Neural cell (in vitro differentiated cells): ENCODE data around the gene DENND4C. TPM values are rescaled to one million over a fixed set of nuclear protein-coding genes. Genes with fewer than 3 reads are reported as not detected.
"Not testable (repeated sequence)": the region's sequence is repeated elsewhere in the genome, so short reads cannot be mapped to it uniquely, and the experiment has no call there.

ENCODE experiments used
- H2AFZ ChIP-seq: fragments of 200-600, 300-800 bp; sonication (generic), shearing (Covaris generic); 2 replicates; pipeline ENCODE4 v1.6.0; 2014; ENCODE audit warnings: low read depth, mild to moderate bottlenecking, antibody characterized with exemption, low read length, moderate library complexity
- H3F3A ChIP-seq: fragments of 200-600 bp; shearing (Covaris generic); 2 replicates; pipeline ENCODE4 v1.6.1; 2016; ENCODE audit warnings: mild to moderate bottlenecking, moderate library complexity, mixed read lengths, antibody characterized with exemption, low read length; ENCODE audit not compliant: insufficient read depth, poor library complexity, severe bottlenecking
- H3K27ac ChIP-seq: fragments of 200-600, 300-800 bp; sonication (generic), shearing (Covaris generic); 2 replicates; pipeline ENCODE4 v1.5.1; 2014; ENCODE audit warnings: mild to moderate bottlenecking, low read length, moderate library complexity
- H3K27me3 ChIP-seq: fragments of 300-800, 200-600 bp; sonication (generic), shearing (Covaris generic); 2 replicates; pipeline ENCODE4 v1.6.0; 2014; ENCODE audit warnings: mild to moderate bottlenecking, low read depth, low read length, moderate library complexity; ENCODE audit not compliant: insufficient read depth
- H3K36me3 ChIP-seq: fragments of 300-800, 200-600 bp; sonication (generic), shearing (Covaris generic); 2 replicates; pipeline ENCODE4 v1.5.1; 2014; ENCODE audit warnings: mild to moderate bottlenecking, antibody characterized with exemption, low read length, moderate library complexity; ENCODE audit not compliant: insufficient read depth
- H3K4me2 ChIP-seq: fragments of 300-800, 200-600 bp; sonication (generic), shearing (Covaris generic); 2 replicates; pipeline ENCODE4 v1.6.0; 2014; ENCODE audit warnings: mild to moderate bottlenecking, low read length
- H3K4me3 ChIP-seq: fragments of 300-800, 200-600 bp; sonication (generic), shearing (Covaris generic); 2 replicates; pipeline ENCODE4 v1.5.1; 2014; ENCODE audit warnings: mild to moderate bottlenecking, low read length, moderate library complexity
- H3K79me2 ChIP-seq: fragments of 200-600 bp; shearing (Covaris generic); replicated peaks from 2 replicates; pipeline ENCODE4 v1.6.0; 2014; ENCODE audit warnings: mild to moderate bottlenecking, low read length, moderate library complexity; ENCODE audit not compliant: insufficient read depth
- H3K9ac ChIP-seq: fragments of 300-800, 200-600 bp; sonication (generic), shearing (Covaris generic); 2 replicates; pipeline ENCODE4 v1.6.1; 2016; ENCODE audit warnings: mild to moderate bottlenecking, low read length, mixed read lengths
- H3K9me2 ChIP-seq: fragments of 200-600 bp; shearing (Covaris generic); 2 replicates; pipeline ENCODE4 v1.6.1; 2016; ENCODE audit warnings: mild to moderate bottlenecking, low read length, mixed read lengths; ENCODE audit not compliant: insufficient read depth
- H3K9me3 ChIP-seq: fragments of 200-600, 300-800 bp; sonication (generic), shearing (Covaris generic); 2 replicates; pipeline ENCODE4 v1.6.1; 2016; ENCODE audit warnings: mild to moderate bottlenecking, mixed run types, low read length, moderate library complexity, mixed read lengths
- H4K20me1 ChIP-seq: fragments of 200-600 bp; shearing (Covaris generic); 2 replicates; pipeline ENCODE4 v1.6.1; 2016; ENCODE audit warnings: mild to moderate bottlenecking, mixed run types; ENCODE audit not compliant: insufficient read depth
- CTCF ChIP-seq: fragments of 450-650 bp; IDR thresholded peaks from 2 replicates; pipeline ENCODE4 v1.5.1; 2014; ENCODE audit warnings: antibody characterized with exemption, mild to moderate bottlenecking, moderate library complexity; ENCODE audit not compliant: poor library complexity, severe bottlenecking
- EP300 ChIP-seq: fragments of 450-650 bp; conservative IDR thresholded peaks from 2 replicates; pipeline ENCODE4 v1.6.1; 2014; ENCODE audit warnings: antibody characterized with exemption, mild to moderate bottlenecking, moderate library complexity; ENCODE audit not compliant: poor library complexity, severe bottlenecking
- EZH2 ChIP-seq: fragments of 200-600, 300-800 bp; shearing (Covaris generic), sonication (generic); IDR thresholded peaks from 2 replicates; pipeline ENCODE4 v1.6.1; 2014; ENCODE audit warnings: antibody characterized with exemption, low read length, borderline replicate concordance, mild to moderate bottlenecking; ENCODE audit not compliant: insufficient read depth, poor library complexity, severe bottlenecking
- MXI1 ChIP-seq: fragments of 450-650 bp; conservative IDR thresholded peaks from 2 replicates; pipeline ENCODE4 v1.6.1; 2014; ENCODE audit warnings: antibody characterized with exemption, mild to moderate bottlenecking; ENCODE audit not compliant: poor library complexity, severe bottlenecking
- POLR2AphosphoS5 ChIP-seq: IDR thresholded peaks from 2 replicates; pipeline ENCODE4 v1.6.1; 2012
- RAD21 ChIP-seq: fragments of 450-650 bp; conservative IDR thresholded peaks from 2 replicates; pipeline ENCODE4 v1.6.1; 2014; ENCODE audit warnings: antibody characterized with exemption, mild to moderate bottlenecking, moderate library complexity
- REST ChIP-seq: IDR thresholded peaks from 2 replicates; pipeline ENCODE4 v1.6.1; 2012; ENCODE audit warnings: borderline replicate concordance
- SMC3 ChIP-seq: fragments of 450-650 bp; conservative IDR thresholded peaks from 2 replicates; pipeline ENCODE4 v1.6.1; 2014; ENCODE audit warnings: antibody characterized with exemption, mild to moderate bottlenecking, moderate library complexity; ENCODE audit not compliant: poor library complexity
- TAF1 ChIP-seq: IDR thresholded peaks from 2 replicates; pipeline ENCODE4 v1.6.1; 2012; ENCODE audit warnings: low read depth
- polyA plus RNA-seq: library from polyadenylated mRNA; depleted of rRNA; stranded (reverse); fragments of >200 nt; gene quantifications from 2 replicates; pipeline ENCODE4 v1.2.3, GENCODE V29; 2014

Gene DENND4C
- polyA plus RNA-seq, 1 donor from 2014 or later = 51.8 TPM

- H3K27me3 ChIP-seq = no peaks in the 10 kb centered on the region
- no peak overlapping the region for H3K27ac ChIP-seq
- H4K20me1 ChIP-seq = no peaks in the 10 kb centered on the region
- no peaks in the 10 kb centered on the region for H3K9me2 ChIP-seq
- no peaks in the 10 kb centered on the region for H3K79me2 ChIP-seq
- no peak overlapping the region for H2AFZ ChIP-seq
- no peak overlapping the region for H3K9ac ChIP-seq
- no peak overlapping the region for H3K4me3 ChIP-seq
- H3F3A ChIP-seq = no peaks in the 10 kb centered on the region
- no peaks in the 10 kb centered on the region for H3K36me3 ChIP-seq
- H3K9me3 ChIP-seq = no peaks in the 10 kb centered on the region
- TF ChIP-seq RAD21 = no peak
- TF ChIP-seq MXI1 = no peak
- TF ChIP-seq EP300 = no peak
- TF ChIP-seq REST = no peak
- no peak for TF ChIP-seq POLR2AphosphoS5
- no peak for TF ChIP-seq CTCF
- no peak for TF ChIP-seq EZH2
- TF ChIP-seq TAF1 = no peak
- TF ChIP-seq SMC3 = no peak
- H3K4me2 ChIP-seq = no peak overlapping the region
These were observed 167.4 kb downstream of the DENND4C start for GRCh38 chr9:19397845-19398244.

- H3K36me3 ChIP-seq, H3K9me2 ChIP-seq, H3F3A ChIP-seq, H3K4me3 ChIP-seq, H3K79me2 ChIP-seq, H3K27me3 ChIP-seq, H3K4me2 ChIP-seq, H3K9ac ChIP-seq, H2AFZ ChIP-seq, H3K9me3 ChIP-seq, H4K20me1 ChIP-seq, H3K27ac ChIP-seq: not testable (repeated sequence)
These were observed 172.7 kb downstream of the DENND4C start for GRCh38 chr9:19403231-19403630.
